Mesodermal cell (in vitro differentiated cells): ENCODE results near the gene SYNPO. TPM values are rescaled to one million over a fixed set of nuclear protein-coding genes. Genes with fewer than 3 reads are reported as not detected.

ENCODE experiments used
- H3K27ac ChIP-seq: 2 replicates; pipeline ENCODE4 v1.7.0; 2013; ENCODE audit warnings: mild to moderate bottlenecking, low read depth, low read length, moderate library complexity; ENCODE audit not compliant: severe bottlenecking
- H3K36me3 ChIP-seq: 2 replicates; pipeline ENCODE4 v1.7.1; 2013; ENCODE audit warnings: mild to moderate bottlenecking, low read length, moderate library complexity; ENCODE audit not compliant: control insufficient read depth, insufficient read depth
- H3K4me1 ChIP-seq: one replicate; pipeline ENCODE4 v1.7.1; 2013; ENCODE audit warnings: mild to moderate bottlenecking, low read length; ENCODE audit not compliant: insufficient read depth, control insufficient read depth, poor library complexity, severe bottlenecking
- H3K4me3 ChIP-seq: 2 replicates; pipeline ENCODE4 v1.7.0; 2013; ENCODE audit warnings: low read length, control low read depth, mild to moderate bottlenecking; ENCODE audit not compliant: insufficient read depth, poor library complexity, severe bottlenecking; ENCODE audit errors: extremely low read depth
- H3K9me3 ChIP-seq: 2 replicates; pipeline ENCODE4 v1.7.1; 2013; ENCODE audit warnings: mild to moderate bottlenecking, low read length, moderate library complexity; ENCODE audit not compliant: control insufficient read depth
- WGBS, 2 experiments: methylation state at CpG; one replicate each; pipeline ENCODE4 v1.1.5; 2013; ENCODE audit warnings: missing lambda C conversion rate in 2 of 2; ENCODE audit not compliant: insufficient coverage in 2 of 2; 5-methylcytosine and 5-hydroxymethylcytosine counted together
- polyA plus RNA-seq, 2 experiments: library from polyadenylated mRNA; stranded (reverse); fragments of 50-300 nt; gene quantifications; one replicate each; pipeline ENCODE4 v1.2.3, GENCODE V29; 2013

Gene SYNPO
- polyA plus RNA-seq (2013, experiment 1 of 2) = 21.2 TPM
- polyA plus RNA-seq (2013, experiment 2 of 2) = 23.4 TPM

GRCh38 chr5:150640311-150641005, at the start of gene SYNPO:
TSS of gene SYNPO (plus strand) at chr5:150640660. CDS start at chr5:150648276, 7,616 bp downstream.
- 49 to 53% methylated on average over 11 of the region's 14 CpGs for WGBS, 2 experiments
- Histone ChIP-seq H3K4me1 (peaks cover 76% of the 10 kb centered on the region), H3K9me3 (no peaks in the 10 kb centered on the region), H3K27ac (peak within 1 kb of the TSS; percentile 88), H3K4me3 (peak within 1 kb of the TSS; percentile 41), H3K36me3 (no peaks in the 10 kb centered on the region)

- Histone ChIP-seq H3K9me3 (no peaks in the 10 kb centered on the region), H3K27ac (peak overlapping the region; percentile 86), H3K4me1 (peaks cover 69% of the 10 kb centered on the region), H3K36me3 (no peaks in the 10 kb centered on the region), H3K4me3 (no peak overlapping the region)
- WGBS, 2 experiments = 34 to 38% methylated on average over 8 to 9 of the region's 12 CpGs
Measured at GRCh38 chr5:150590979-150591695, 49.3 kb upstream of the SYNPO start.

GRCh38 chr5:150593593-150593992, 46.9 kb upstream of the SYNPO start:
- WGBS, 2 experiments = 88 to 94% methylated on average over 2 to 3 of the region's 4 CpGs
- H3K36me3 ChIP-seq = no peaks in the 10 kb centered on the region
- H3K27ac ChIP-seq = no peak overlapping the region
- peaks cover 78% of the 10 kb centered on the region for H3K4me1 ChIP-seq
- no peak overlapping the region for H3K4me3 ChIP-seq
- H3K9me3 ChIP-seq = no peaks in the 10 kb centered on the region

GRCh38 chr5:150593996-150594395, 46.5 kb upstream of the SYNPO start:
- 87 to 89% methylated on average over 7 of the region's 7 CpGs for WGBS, 2 experiments
- H3K4me3 ChIP-seq = no peak overlapping the region
- H3K27ac ChIP-seq = no peak overlapping the region
- H3K36me3 ChIP-seq = no peaks in the 10 kb centered on the region
- no peaks in the 10 kb centered on the region for H3K9me3 ChIP-seq
- H3K4me1 ChIP-seq = peaks cover 78% of the 10 kb centered on the region

GRCh38 chr5:150595466-150596031, 44.9 kb upstream of the SYNPO start:
- H3K4me1 ChIP-seq = peaks cover 64% of the 10 kb centered on the region
- WGBS, 2 experiments = 60 to 64% methylated on average over 4 to 10 of the region's 12 CpGs
- no peak overlapping the region for H3K4me3 ChIP-seq
- H3K36me3 ChIP-seq = no peaks in the 10 kb centered on the region
- H3K27ac ChIP-seq = peak overlapping the region; percentile 83
- H3K9me3 ChIP-seq = no peaks in the 10 kb centered on the region

GRCh38 chr5:150596313-150596712, 44.1 kb upstream of the SYNPO start:
- WGBS, 2 experiments = 70 to 85% methylated on average over 5 to 7 of the region's 9 CpGs
- H3K4me1 ChIP-seq = peaks cover 56% of the 10 kb centered on the region
- no peaks in the 10 kb centered on the region for H3K36me3 ChIP-seq
- peak overlapping the region; percentile 83 for H3K27ac ChIP-seq
- H3K9me3 ChIP-seq = no peaks in the 10 kb centered on the region
- no peak overlapping the region for H3K4me3 ChIP-seq

- no peaks in the 10 kb centered on the region for H3K36me3 ChIP-seq
- H3K9me3 ChIP-seq = no peaks in the 10 kb centered on the region
- H3K4me3 ChIP-seq = no peak overlapping the region
- WGBS, 2 experiments = no CpG with 5 or more reads among the region's 3 CpGs
- H3K27ac ChIP-seq = no peak overlapping the region
- peaks cover 53% of the 10 kb centered on the region for H3K4me1 ChIP-seq
Measured at GRCh38 chr5:150596826-150597225, 43.6 kb upstream of the SYNPO start.

GRCh38 chr5:150598006-150598405, 42.5 kb upstream of the SYNPO start:
- Histone ChIP-seq H3K27ac (peak overlapping the region; percentile 10), H3K4me1 (peaks cover 41% of the 10 kb centered on the region), H3K9me3 (no peaks in the 10 kb centered on the region), H3K36me3 (no peaks in the 10 kb centered on the region), H3K4me3 (no peak overlapping the region)
- WGBS, 2 experiments = 89 to 92% methylated on average over 9 to 10 of the region's 10 CpGs

- H3K4me3 ChIP-seq = no peak overlapping the region
- no peak overlapping the region for H3K27ac ChIP-seq
- WGBS, 2 experiments = 98 to 99% methylated on average over 8 to 12 of the region's 12 CpGs
- H3K4me1 ChIP-seq = peaks cover 39% of the 10 kb centered on the region
- no peaks in the 10 kb centered on the region for H3K36me3 ChIP-seq
- H3K9me3 ChIP-seq = no peaks in the 10 kb centered on the region
Measured at GRCh38 chr5:150598821-150599273, 41.6 kb upstream of the SYNPO start.

- Histone ChIP-seq H3K4me3 (no peak overlapping the region), H3K27ac (no peak overlapping the region), H3K9me3 (no peaks in the 10 kb centered on the region), H3K4me1 (peaks cover 34% of the 10 kb centered on the region), H3K36me3 (no peaks in the 10 kb centered on the region)
- 90 to 95% methylated on average over 4 of the region's 5 CpGs for WGBS, 2 experiments
Measured at GRCh38 chr5:150599281-150599680, 41.2 kb upstream of the SYNPO start.
